Suprapubic skin (tissue), 4 donors: ENCODE data around the gene ERICH3. TPM values are rescaled to one million over a fixed set of nuclear protein-coding genes. Genes with fewer than 3 reads are reported as not detected.

Source experiments
- DNase-seq, 2 donors: peaks; one replicate each; pipeline ENCODE4 v3.0.0-alpha.2; 2019; ENCODE audit warnings: low spot score in 2 of 2
- H3K27ac ChIP-seq: fragments of 200-600 bp; sonication (generic); one replicate; pipeline ENCODE4 v1.5.1; 2019
- H3K27me3 ChIP-seq: fragments of 200-600 bp; sonication (generic); one replicate; pipeline ENCODE4 v1.5.1; 2019
- H3K36me3 ChIP-seq: fragments of 200-600 bp; sonication (generic); one replicate; pipeline ENCODE4 v1.5.1; 2019
- H3K4me1 ChIP-seq: fragments of 200-600 bp; sonication (generic); one replicate; pipeline ENCODE4 v1.5.1; 2019
- H3K4me3 ChIP-seq: fragments of 200-600 bp; sonication (generic); one replicate; pipeline ENCODE4 v1.5.1; 2019; ENCODE audit warnings: mild to moderate bottlenecking
- H3K9me3 ChIP-seq: fragments of 200-600 bp; sonication (generic); one replicate; pipeline ENCODE4 v1.5.1; 2019
- CTCF ChIP-seq, 2 donors: fragments of 200-600 bp in 1 of 2; fragments of 450-650 bp in 1 of 2; sonication (generic) in 1 of 2; IDR thresholded peaks; one replicate each; pipeline ENCODE4 v1.5.1; 2016 to 2019; ENCODE audit warnings: antibody characterized with exemption in 2 of 2, mild to moderate bottlenecking in 1 of 2, moderate library complexity in 1 of 2
- EP300 ChIP-seq: sonication (generic); formaldehyde crosslinking; IDR thresholded peaks from one replicate; pipeline ENCODE4 v1.6.1; 2017; ENCODE audit warnings: antibody characterized with exemption
- POLR2A ChIP-seq, 2 donors: fragments of 450-650 bp; IDR thresholded peaks; one replicate each; pipeline ENCODE4 v1.6.1; 2017; ENCODE audit warnings: antibody characterized with exemption in 2 of 2, mild to moderate bottlenecking in 2 of 2, moderate library complexity in 2 of 2
- POLR2AphosphoS5 ChIP-seq, 3 donors: sonication (generic); formaldehyde crosslinking; IDR thresholded peaks; one replicate each; pipeline ENCODE4 v1.6.1; 2017; ENCODE audit warnings: antibody characterized with exemption in 3 of 3
- WGBS: methylation state at CpG from one replicate; pipeline ENCODE4 v1.1.5; 2018; 5-methylcytosine and 5-hydroxymethylcytosine counted together
- total RNA-seq, 4 donors: library from RNA; depleted of rRNA; stranded (reverse); fragments of >200 nt; gene quantifications; one replicate each; pipeline ENCODE4 v1.1.0, GENCODE V29; 2016

ERICH3 gene
- total RNA-seq, 4 donors from 2014 or later, result not detected

GRCh38 chr1:74714429-74715235, 41.0 kb upstream of the ERICH3 start:
- Histone ChIP-seq H3K27ac (no peak overlapping the region), H3K4me1 (no peaks in the 10 kb centered on the region), H3K9me3 (no peaks in the 10 kb centered on the region), H3K36me3 (peaks cover 56% of the 10 kb centered on the region), H3K4me3 (no peak overlapping the region), H3K27me3 (no peaks in the 10 kb centered on the region)
- no peak for DNase-seq
- WGBS, result 66% methylated on average over 1 of the region's 1 CpG
- TF ChIP-seq EP300 (no peak), POLR2AphosphoS5 (IDR thresholded peaks at IDR 0.05) (no peak), CTCF (IDR thresholded peaks at IDR 0.05) (no peak), POLR2A (IDR thresholded peaks at IDR 0.05) (no peak)

- no peak for DNase-seq
- Histone ChIP-seq H3K27me3 (no peaks in the 10 kb centered on the region), H3K4me3 (no peak overlapping the region), H3K36me3 (peaks cover 62% of the 10 kb centered on the region), H3K4me1 (no peaks in the 10 kb centered on the region), H3K27ac (no peak overlapping the region), H3K9me3 (no peaks in the 10 kb centered on the region)
- TF ChIP-seq POLR2A (IDR thresholded peaks at IDR 0.05) (no peak), EP300 (no peak), POLR2AphosphoS5 (IDR thresholded peaks at IDR 0.05) (no peak), CTCF (IDR thresholded peaks at IDR 0.05) (no peak)
- 93% methylated on average over 3 of the region's 3 CpGs for WGBS
Measured at GRCh38 chr1:74713849-74714248, 40.3 kb upstream of the ERICH3 start.

GRCh38 chr1:74712881-74713280, 39.3 kb upstream of the ERICH3 start:
- Histone ChIP-seq H3K9me3 (no peaks in the 10 kb centered on the region), H3K36me3 (peaks cover 62% of the 10 kb centered on the region), H3K4me3 (no peak overlapping the region), H3K4me1 (no peaks in the 10 kb centered on the region), H3K27me3 (no peaks in the 10 kb centered on the region), H3K27ac (no peak overlapping the region)
- DNase-seq, result no peak
- TF ChIP-seq POLR2A (IDR thresholded peaks at IDR 0.05), result no peak
- no peak for TF ChIP-seq POLR2AphosphoS5 (IDR thresholded peaks at IDR 0.05)
- TF ChIP-seq EP300, result no peak
- TF ChIP-seq CTCF (IDR thresholded peaks at IDR 0.05), result no peak
- WGBS, result 63% methylated on average over 1 of the region's 1 CpG

GRCh38 chr1:74703386-74704182, 30.0 kb upstream of the ERICH3 start:
- Histone ChIP-seq H3K4me3 (no peak overlapping the region), H3K27ac (no peak overlapping the region), H3K27me3 (no peaks in the 10 kb centered on the region), H3K4me1 (no peaks in the 10 kb centered on the region), H3K9me3 (no peaks in the 10 kb centered on the region), H3K36me3 (peaks cover 38% of the 10 kb centered on the region)
- WGBS, result 57% methylated on average over 6 of the region's 6 CpGs
- DNase-seq, result no peak
- no peak for TF ChIP-seq CTCF (IDR thresholded peaks at IDR 0.05)
- TF ChIP-seq EP300, result no peak
- TF ChIP-seq POLR2AphosphoS5 (IDR thresholded peaks at IDR 0.05), result no peak
- no peak for TF ChIP-seq POLR2A (IDR thresholded peaks at IDR 0.05)

GRCh38 chr1:74699331-74699730, 25.7 kb upstream of the ERICH3 start:
- Histone ChIP-seq H3K4me1 (no peaks in the 10 kb centered on the region), H3K27ac (no peak overlapping the region), H3K4me3 (no peak overlapping the region), H3K27me3 (no peaks in the 10 kb centered on the region), H3K9me3 (no peaks in the 10 kb centered on the region), H3K36me3 (peaks cover 14% of the 10 kb centered on the region)
- DNase-seq, result no peak
- no peak for TF ChIP-seq CTCF (IDR thresholded peaks at IDR 0.05)
- no peak for TF ChIP-seq POLR2AphosphoS5 (IDR thresholded peaks at IDR 0.05)
- no peak for TF ChIP-seq POLR2A (IDR thresholded peaks at IDR 0.05)
- TF ChIP-seq EP300, result no peak
